ENCODE results near the gene RHD.
"Not testable (repeated sequence)": the region's sequence is repeated elsewhere in the genome, so short reads cannot be mapped to it uniquely, and the experiment has no call there.

GRCh38 chr1:25266554-25267287 lies 5.6 kb upstream of the RHD start:
- TF ChIP-seq CTCF (IDR thresholded peaks at IDR 0.05; ENCODE audit: insufficient read depth, low read length); POLR2AphosphoS5 (IDR thresholded peaks at IDR 0.05; ENCODE audit: low read depth): not testable (repeated sequence)

Data from HL-60 (cell line).